ENCODE results near the gene CRLF2.
"Not testable (repeated sequence)": the region's sequence is repeated elsewhere in the genome, so short reads cannot be mapped to it uniquely, and the experiment has no call there.

CRLF2 gene

DNA sequence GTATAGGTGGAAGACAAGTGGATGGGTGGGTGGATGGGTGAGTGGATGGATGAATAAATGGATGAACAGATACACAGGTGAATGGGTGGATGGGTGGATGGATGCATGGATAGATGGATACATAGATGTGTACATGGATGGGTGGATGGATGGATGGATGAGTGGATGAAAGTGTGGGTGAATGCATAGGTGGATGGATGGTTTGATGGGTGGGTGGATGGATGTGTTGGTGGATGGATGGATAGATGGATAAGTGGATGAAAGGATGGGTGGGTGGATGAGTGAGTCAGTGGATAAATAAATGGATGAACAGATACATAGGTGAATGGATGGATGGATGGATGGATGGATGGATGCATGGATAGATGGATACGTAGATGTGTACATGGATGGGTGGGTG is 1.6 kb downstream of the CRLF2 start:
- FAIRE-seq: no peak

DNA sequence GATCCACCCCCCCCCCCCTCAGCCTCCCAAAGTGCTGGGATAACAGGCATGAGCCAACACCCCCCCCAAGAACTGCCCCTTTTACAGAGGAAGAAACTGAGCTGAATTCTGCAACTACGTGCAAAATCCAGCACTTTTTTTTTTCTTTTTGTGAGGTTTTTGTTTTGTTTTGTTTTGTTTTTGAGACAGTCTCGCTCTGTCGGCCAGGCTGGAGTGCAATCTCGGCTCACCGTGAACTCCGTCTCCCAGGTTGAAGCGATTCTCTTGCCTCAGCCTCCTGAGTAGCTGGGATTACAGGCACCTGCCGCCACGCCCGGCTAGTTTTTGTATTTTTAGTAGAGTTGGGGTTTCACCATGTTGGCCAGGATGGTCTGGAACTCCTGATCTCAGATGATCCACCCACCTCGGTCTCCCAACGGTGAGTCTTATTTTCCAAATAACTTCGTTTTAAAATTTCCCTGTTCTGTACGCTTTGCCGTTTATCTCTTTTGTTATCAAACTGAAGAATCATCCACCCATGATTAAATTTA is 4.9 kb downstream of the CRLF2 start:
- FAIRE-seq: no peak

DNA sequence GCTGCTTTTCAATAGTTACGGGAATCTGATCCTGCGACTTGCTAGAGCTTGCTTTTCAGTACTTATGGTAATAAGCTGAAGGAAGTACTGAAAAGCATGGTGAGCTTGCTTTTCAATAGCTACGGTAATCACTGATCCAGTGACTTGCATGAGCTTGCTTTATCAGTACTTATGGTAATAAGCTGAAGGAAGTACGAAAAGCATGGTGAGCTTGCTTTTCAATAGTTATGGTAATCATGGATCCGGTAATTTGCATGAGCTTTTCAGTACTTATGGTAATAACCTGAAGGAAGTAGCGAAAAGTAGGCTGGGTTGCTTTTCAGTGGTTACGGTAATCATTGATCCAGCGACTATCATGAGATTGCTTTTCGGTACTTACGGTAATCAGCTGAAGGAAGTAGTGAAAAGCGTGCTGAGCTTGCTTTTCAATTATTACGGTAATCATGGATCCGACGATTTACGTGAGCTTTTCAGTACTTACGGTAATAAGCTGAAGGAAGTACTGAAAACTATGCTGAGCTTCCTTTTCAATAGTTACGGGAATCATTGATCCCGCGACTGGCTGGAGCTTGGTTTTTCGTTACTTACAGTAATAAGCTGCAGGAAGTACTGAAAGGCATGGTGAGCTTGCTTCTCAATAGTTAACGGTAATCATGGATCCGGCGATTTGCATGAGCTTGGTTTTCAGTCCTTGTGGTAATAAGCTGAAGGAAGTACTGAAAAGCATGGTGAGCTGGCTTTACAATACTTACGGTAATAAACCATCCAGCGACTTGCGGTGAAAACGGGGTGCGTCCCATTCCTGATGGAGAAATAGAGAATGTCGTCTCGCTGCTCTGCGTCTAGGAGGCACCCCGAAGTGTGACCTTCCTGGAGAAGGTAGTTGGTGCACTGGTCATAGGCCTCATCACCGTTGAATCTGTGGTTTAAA is 6.5 kb downstream of the CRLF2 start:
- FAIRE-seq: no peak

DNA sequence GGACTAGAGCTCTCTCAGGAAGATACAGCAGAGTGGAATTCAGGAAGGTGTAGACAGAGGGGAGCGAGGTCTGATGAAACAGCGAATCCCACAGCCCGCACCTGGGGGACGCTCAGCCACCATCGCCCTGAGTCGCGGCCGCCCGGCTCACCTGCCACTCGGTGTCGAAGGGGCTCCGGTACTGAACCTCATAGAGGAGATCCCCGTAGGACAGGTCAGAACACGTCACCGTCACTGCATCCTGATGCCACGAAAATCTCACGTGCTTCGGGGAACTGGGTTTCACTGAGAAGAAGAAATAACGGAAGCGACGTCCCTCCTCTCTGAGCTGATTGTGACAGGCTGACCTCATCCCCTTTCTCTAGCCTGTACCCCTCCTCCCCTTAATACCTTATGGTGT is 10.2 kb downstream of the CRLF2 start:
- FAIRE-seq: no peak

DNA sequence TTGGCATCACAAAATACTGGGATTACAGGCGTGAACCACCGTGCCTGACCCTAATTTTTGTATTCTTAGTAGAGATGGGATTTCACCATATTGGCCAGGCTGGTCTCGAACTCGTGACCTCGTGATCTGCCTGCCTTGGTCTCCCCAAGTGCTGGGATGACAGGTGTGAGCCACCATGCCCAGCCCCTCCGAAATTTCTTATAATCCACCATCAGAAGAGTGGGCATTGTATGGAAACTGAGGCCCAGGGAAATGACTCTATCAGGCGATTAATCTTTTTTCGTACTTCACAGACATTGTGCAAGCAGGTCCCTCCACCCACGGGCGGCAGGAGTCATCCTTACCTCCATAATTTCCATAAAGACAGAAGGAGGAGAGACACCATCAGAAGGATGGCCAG is 16.0 kb downstream of the CRLF2 start:
- no peak for FAIRE-seq

DNA sequence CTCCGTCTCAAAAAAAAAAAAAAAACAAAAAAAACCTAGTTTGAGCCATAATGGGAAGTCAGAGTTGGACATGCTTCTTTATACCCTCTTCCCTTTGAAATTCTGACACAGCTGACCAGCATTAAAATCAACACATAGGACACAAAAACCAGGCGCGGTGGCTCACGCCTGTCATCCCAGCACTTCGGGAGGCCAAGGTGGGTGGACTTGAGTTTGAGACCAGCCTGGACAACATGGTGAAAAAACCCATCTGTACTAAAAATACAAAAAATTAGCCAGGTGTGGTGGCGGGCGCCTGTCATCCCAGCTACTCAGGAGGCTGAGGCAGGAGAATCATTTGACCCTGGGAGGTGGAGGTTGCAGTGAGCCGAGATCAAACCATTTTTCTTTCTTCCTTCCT is 20.3 kb downstream of the CRLF2 start:
- not testable (repeated sequence) for FAIRE-seq

DNA sequence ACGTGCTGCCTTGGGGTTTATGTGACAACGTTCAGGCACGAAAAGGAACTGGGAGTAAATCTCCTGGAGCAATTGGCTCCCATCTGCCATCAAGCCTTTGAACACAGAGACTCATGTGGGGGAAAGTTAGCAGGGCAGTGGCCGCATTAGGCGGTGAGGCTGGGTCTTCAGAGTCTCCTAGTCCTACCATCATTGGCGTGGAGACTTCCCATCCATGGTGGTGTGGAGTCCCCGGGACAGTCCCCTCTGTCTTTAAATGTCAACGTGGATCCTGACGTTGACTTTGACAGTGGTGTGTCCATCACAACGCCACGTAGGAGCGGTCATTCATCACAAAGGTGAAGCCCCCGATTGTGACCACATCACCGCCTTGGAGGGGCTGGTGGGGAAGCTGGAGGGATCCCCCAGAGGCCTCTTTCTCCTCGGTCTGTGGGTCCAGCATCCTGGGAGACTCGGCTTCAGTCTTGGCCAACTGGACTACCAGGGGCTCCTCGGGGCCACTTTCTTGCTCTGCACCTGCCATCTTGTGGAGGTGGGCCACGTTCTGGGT is 21.8 kb downstream of the CRLF2 start:
- FAIRE-seq: no peak

DNA sequence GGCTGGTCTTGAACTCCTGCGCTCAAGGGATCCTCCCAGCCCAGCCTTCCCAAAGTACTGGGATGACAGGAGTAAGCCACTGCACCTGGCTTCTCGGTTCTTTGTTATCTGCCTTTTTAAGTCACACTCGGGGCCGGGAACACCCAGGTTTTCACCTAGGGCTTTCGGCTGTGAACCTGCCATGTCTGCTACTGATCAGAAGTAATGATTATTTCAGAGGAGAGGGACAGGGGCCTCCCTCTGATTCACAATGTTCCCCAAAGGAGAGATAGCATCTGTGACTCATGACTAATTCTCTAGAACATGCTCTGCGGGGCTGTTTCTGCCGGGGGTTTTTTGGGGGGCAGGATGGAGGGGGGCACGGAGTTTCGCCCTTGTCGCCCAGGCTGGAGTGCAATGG is 26.9 kb downstream of the CRLF2 start:
- no peak for FAIRE-seq

DNA sequence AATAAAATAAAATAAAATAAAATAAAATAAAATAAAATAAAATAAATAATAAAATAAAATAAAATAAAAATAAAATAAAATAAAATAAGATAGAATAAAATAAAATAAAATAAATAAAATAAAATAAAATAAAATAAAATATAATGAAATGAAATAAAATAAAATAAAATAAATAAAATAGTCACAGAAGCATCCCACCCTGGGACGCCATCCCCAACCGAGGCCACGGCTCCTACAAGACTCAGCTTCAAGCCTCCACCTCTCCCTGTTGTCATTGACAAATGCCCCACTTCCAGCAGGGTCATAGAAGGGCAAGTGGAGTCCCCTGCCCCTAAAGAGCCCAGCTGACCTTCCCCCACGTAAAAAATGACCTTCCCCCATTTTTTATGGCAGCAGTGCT is 30.2 kb downstream of the CRLF2 start:
- no peak for FAIRE-seq

DNA sequence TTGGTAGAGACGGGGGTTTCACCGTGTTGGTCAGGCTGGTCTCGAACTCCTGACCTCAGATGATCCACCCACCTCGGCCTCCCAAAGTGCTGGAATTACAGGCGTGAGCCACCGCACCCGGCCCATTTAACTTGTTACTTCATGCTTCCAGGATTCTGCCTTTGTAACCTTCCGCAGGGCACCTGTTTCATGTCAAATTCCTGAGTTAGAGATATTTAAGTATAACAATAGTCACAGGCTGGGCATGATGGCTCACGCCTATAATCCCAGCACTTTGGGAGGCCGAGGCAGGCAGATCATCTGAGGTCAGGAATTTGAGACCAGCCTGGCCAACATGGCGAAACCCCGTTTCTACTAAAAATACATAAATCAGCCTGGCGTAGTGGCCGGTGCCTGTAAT is 30.8 kb downstream of the CRLF2 start:
- not testable (repeated sequence) for FAIRE-seq

DNA sequence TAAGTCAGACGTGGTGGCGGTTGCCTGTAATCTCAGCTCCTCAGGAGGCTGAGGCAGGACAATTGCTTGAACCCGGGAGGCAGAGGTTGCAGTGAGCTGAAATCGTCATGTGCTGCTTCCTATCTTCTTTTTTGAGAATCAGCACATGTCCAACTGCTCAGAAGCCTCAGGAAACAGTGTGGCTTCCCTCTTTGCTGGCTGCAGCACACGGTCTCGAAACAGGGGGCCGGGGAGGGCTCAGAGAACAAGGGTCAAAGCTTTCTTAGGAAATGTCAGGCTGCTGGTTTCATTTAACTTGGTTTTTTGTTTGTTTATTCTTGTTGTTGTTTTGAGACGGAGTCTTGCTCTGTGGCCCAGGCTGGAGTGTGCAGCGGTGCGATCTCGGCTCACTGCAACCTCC is 31.3 kb downstream of the CRLF2 start:
- FAIRE-seq: no peak

DNA sequence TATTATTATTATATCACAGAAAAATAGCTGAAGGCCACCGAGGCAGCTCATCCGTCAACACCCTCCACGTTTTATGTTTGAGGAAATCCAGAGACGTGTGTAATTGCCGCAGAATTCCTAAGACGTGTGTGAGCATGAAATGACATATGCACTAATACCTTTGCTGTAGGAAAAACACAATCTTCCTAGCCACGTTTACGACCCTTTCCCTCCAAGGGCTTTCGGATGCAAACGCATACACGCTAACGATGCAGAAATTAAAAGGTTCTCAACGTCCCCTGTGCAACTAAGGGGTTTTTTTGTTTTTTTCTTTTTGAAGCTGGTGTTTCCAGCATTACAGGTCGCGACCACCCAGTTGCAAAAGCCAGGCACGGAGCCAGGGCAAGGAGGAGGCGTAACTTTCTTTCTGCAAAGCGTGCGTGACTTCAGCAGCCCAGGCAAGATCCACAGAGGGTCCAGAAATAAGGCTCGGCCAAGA is 33.8 kb downstream of the CRLF2 start:
- FAIRE-seq: no peak

DNA sequence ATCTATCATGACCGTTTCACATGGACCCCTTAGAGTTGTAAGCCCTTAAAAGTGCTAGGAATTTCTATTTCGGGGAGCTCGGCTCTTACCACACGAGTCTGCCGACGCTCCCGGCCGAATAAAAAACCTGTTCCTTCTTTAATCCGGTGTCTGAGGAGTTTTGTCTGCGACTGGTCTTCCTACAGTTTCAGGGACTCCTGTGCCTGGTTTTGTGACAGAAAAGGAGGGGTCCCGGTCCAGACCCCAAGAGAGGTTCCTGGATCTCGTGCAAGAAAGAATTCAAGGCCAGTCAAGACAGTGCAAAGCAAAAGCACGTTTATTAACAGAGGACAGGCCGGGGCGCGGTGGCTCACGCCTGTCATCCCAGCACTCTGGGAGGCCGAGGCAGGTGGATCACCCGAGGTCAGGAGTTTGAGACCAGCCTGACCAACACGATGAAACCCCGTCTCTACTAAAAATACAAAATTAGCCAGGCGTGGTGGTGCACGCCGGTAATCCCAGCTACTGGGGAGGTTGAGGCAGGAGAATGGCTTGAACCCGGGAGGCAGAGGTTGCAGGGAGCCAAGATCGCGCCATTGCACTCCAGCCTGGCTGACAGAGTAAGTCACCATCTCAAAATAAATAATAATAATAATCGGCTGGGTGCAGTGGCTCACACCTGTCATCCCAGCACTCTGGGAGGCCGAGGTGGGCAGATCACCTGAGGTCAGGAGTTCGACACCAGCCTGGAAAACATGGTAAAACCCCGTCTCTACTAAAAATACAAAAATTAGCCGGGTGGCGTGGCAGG is 35.7 kb downstream of the CRLF2 start:
- FAIRE-seq: not testable (repeated sequence)

DNA sequence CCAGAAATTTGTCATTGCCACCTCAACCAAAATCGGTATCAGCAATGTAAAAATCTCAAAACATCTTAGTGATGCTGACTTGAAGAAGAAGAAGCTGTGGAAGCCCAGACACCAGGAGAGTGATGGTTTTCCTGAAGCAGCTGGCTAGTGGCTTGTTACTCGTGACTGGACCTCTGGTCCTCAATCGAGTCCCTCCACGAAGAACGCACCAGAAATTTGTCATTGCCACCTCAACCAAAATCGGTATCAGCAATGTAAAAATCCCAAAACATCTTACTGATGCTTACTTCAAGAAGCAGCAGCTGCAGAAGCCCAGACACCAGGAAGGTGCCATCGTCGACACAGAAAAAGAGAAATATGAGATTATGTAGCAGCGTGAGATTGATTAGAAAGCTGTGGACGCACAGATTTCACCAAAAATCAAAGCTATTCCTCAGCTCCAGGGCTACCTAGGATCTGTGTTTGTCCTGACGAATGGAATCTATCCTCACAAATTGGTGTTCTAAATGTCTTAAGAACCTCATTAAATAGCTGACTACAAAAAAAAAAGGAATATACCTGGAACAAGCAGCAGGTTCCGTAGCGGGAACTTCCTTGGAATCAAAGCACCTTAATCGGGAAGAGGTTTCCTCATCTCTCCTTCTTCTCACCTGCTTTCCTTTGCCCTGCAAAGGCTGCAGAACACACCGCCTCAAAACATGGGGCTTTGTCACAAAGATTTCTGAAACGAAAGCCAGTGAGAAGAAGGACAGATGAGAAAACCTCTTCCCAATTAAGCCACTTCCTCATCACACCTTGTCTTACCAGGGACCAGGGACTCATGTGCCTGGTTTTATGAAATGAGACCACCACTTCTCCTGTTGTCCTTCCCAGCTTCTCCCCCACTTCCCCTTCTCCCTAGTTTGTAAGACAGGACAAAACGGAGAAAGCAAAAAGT is 37.6 kb downstream of the CRLF2 start:
- not testable (repeated sequence) for FAIRE-seq

DNA sequence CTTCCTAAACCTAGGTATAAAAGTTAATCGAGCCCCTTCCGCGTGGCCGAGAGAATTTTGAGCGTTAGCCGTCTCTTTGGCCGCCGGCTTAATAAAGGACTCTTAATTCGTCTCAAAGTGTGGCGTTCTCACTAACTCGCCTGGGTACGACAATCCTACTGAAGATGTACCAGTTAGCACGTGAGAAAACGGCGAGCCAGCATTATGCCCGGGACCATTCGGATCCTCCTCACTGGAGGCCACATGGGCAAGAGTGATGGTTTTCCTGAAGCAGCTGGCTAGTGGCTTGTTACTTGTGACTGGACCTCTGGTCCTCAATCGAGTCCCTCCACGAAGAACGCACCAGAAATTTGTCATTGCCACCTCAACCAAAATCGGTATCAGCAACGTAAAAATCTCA is 39.0 kb downstream of the CRLF2 start:
- not testable (repeated sequence) for FAIRE-seq

DNA sequence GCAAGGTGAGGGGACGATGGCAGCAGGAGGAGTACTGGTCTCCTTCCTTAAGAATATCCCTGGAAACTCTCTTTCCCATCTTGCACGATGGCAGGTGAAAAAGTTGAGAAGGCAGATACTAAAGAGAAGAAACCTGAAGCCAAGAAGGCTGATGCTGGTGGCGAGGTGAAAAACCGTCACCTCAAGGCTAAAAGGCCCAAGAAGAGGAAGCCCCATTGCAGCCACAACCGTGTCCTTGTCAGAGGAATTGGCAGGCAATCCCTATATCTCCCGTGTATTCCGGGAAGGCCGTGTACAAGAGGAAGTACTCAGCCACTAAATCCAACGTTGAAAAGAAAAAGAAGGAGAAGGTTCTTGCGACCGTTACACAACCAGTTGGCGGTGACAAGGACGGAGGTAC is 40.0 kb downstream of the CRLF2 start:
- FAIRE-seq: no peak

DNA sequence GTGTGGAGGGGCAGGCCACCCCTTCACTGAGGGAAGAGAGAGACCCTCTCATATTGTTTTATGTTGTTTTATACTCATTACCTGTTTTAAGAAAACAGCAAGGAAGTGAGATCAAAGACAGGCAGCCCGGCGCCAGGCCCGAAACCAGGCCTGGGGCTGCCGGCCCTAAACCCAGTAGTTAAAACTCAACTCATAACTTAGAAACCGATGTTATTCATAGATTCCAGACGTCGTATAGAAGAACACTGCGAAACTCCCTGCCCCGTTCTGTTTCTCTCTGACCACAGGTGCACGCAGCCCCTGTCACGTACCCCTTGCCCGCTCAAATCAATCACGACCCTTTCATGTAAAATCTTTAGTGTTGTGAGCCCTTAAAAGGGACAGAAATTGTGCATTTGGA is 40.5 kb downstream of the CRLF2 start:
- not testable (repeated sequence) for FAIRE-seq

DNA sequence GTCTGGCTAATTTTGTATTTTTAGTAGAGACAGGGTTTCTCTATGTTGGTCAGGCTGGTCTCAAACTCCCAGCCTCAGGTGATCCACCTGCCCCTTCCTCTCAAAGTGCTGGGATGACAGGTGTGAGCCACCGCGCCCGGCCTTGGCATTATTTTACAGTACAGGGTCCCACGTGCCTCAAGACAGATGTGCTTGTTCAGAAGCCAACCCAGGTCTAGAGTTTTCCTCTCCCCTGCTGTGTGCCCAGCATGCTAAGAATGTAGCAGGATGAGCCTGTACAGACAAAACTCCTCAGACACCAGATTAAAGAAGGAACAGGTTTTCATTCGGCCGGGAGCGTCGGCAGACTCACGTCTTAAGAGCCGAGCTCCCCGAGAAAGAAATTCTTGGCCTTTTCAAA is 42.2 kb downstream of the CRLF2 start:
- no peak for FAIRE-seq

DNA sequence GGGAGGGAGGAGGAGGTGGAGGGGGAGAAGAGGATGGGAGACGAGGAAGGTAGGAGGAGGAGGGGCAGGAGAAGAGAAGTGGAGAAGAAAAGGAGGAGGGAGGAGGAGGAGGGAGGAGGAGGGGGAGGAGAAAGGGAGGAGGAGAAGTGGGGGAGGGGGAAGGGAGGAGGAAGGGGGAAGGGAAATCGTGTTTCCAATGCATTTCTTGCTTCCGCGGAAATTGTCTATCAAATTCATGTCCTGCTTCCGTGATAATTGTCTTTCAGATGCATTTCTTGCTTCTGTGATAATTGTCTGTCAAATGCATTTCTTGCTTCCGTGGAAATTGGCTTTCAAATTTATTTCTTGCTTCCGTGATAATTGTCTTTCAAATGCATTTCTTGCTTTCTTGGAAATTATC is 43.3 kb downstream of the CRLF2 start:
- no peak for FAIRE-seq

DNA sequence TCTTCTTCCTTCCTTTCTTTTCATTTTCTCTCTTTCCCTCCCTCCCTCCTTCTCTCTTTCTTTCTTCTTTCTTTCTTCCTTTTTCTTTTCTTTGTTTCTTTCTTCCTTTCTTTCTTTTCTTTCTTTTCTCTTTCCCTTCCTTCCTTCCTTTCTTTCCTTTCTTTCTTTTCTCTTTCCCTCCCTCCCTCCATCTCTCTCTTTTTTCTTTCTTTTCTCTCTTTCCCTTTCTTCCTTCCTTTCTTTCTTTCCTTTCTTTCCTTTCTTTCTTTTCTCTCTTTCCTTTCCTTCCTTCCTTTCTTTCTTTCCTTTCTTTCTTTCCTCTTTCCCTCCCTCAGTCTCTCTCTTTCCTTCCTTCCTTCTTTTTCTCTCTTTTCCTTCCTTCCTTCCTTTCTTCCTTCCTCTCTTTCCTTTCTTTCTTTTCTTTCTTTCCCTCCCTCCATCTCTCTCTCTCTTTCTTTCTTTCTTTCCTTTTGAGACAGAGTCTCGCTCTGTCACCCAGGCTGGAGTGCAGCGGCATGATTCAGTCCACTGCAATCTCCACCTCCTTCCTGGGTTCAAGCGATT is 44.4 kb downstream of the CRLF2 start:
- no peak for FAIRE-seq

DNA sequence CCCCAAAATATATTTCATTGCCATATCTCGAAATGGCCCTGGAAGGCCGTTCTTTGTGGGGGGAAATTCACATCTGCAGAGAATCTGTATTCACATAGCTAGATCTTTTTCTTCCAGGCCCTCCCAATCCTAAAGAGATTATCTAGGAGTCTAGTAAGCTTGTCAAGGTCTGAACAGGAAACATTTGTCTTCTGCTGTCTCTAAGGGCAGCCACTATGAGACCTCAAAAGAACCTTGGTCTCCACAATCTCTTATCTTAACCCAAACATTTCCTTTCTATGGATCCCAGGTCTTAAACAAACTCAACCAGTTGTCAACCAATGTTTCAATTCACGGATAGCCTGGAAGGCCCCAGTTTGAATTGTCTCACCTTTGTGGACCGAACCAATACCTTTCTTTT is 45.0 kb downstream of the CRLF2 start:
- FAIRE-seq: no peak

Measured in A204.1 (cell line).